Heart left ventricle (tissue), 16 donors: Measurements from ENCODE around the gene NCAPD2. TPM values are rescaled to one million over a fixed set of nuclear protein-coding genes. Genes with fewer than 3 reads are reported as not detected.
"Not testable (repeated sequence)": the region's sequence is repeated elsewhere in the genome, so short reads cannot be mapped to it uniquely, and the experiment has no call there.

Experiments used
- ATAC-seq, 4 donors: fragments of 200-7000 bp; cut with Tn5 transposase; one replicate each; pipeline ENCODE4 v1.9.1; 2020 to 2022; ENCODE audit warnings: moderate library complexity in 4 of 4, mild to moderate bottlenecking in 3 of 4, moderate number of reproducible peaks in 1 of 4
- DNase-seq, 5 donors: peaks; one replicate each; pipeline ENCODE4 v3.0.0-alpha.2; 2020
- H3K27ac ChIP-seq, 12 donors: fragments of 200-600 bp; sonication (generic) in 4 of 12; one replicate each; pipeline versions ENCODE4 v1.5.0 to v1.8.0; 2016 to 2022; ENCODE audit warnings: mild to moderate bottlenecking in 2 of 12
- H3K27me3 ChIP-seq, 9 donors: fragments of 200-600 bp; sonication (generic) in 2 of 9; one replicate each; pipeline versions ENCODE4 v1.5.1 to v1.8.0; 2016 to 2022; ENCODE audit warnings: mild to moderate bottlenecking in 3 of 9
- H3K36me3 ChIP-seq, 9 donors: fragments of 200-600 bp; sonication (generic) in 2 of 9; one replicate each; pipeline versions ENCODE4 v1.5.0 to v1.8.0; 2018 to 2022; ENCODE audit warnings: mild to moderate bottlenecking in 2 of 9
- H3K4me1 ChIP-seq, 12 donors: fragments of 200-600 bp; sonication (generic) in 4 of 12; one replicate each; pipeline versions ENCODE4 v1.5.0 to v1.8.0; 2016 to 2022; ENCODE audit warnings: mild to moderate bottlenecking in 3 of 12
- H3K4me3 ChIP-seq, 12 donors: fragments of 200-600 bp; sonication (generic) in 4 of 12; one replicate each; pipeline versions ENCODE4 v1.5.0 to v1.8.0; 2017 to 2022; ENCODE audit warnings: mild to moderate bottlenecking in 9 of 12, moderate library complexity in 4 of 12
- H3K9me3 ChIP-seq, 12 donors: fragments of 200-600 bp; sonication (generic) in 4 of 12; one replicate each; pipeline versions ENCODE4 v1.5.0 to v1.8.0; 2016 to 2022; ENCODE audit warnings: mild to moderate bottlenecking in 1 of 12
- CTCF ChIP-seq, 12 donors: fragments of 200-600 bp; sonication (generic) in 4 of 12; IDR thresholded peaks; one replicate each; pipeline versions ENCODE4 v1.5.0 to v1.8.0; 2018 to 2022; ENCODE audit warnings: antibody characterized with exemption in 12 of 12, mild to moderate bottlenecking in 5 of 12
- POLR2A ChIP-seq, 2 donors: fragments of 450-650 bp; IDR thresholded peaks; one replicate each; pipeline ENCODE4 v1.6.1; 2017; ENCODE audit warnings: antibody characterized with exemption in 2 of 2, mild to moderate bottlenecking in 2 of 2, moderate library complexity in 2 of 2
- WGBS, 4 donors: extraction: QIAGEN DNeasy Blood & Tissue Kit in 2 of 4; methylation state at CpG; one replicate each; pipeline versions ENCODE4 v1.1.5 to v1.1.7; 2013 to 2018; 5-methylcytosine and 5-hydroxymethylcytosine counted together
- intact Hi-C, 10 donors: fragments of 100-400 bp; cut with DNase I; formaldehyde crosslinking; loops; one replicate each; pipeline versions ENCODE4 v1.11.1 to v1.14.2; 2022
- polyA plus RNA-seq, 2 donors: library from polyadenylated mRNA; stranded (reverse); fragments of 200-250 nt; gene quantifications; one replicate each; pipeline ENCODE4 v1.2.3, GENCODE V29; 2013
- total RNA-seq, 9 donors: library from RNA; depleted of rRNA in 2 of 9; stranded (reverse); fragments of >200 nt in 2 of 9; fragmentation: NEBNext Ultra II Directional in 3 of 9; extraction: Animal tissue kit (Norgen Biotek cat#: 25700) in 3 of 9; gene quantifications; one replicate each; pipeline versions ENCODE4 v1.1.0 to v1.2.4, GENCODE V29; 2016 to 2023
- donor health status: ischemic (EF 13 %, LVEDD 7.1; RV severe dilation, severe dysfunction).
- donor health status: healthy with polysubstance abuse.
- donor health status: DM: no; HTN: yes; CAD: no.
- donor health status: DM: no; HTN: no; CAD: no.
- donor health status: ischemic (EF 25% LVEDD 6.9; RV normal size, moderate dysfunction).
- donor health status: ischemic (EF 25% LVEDD 5.7; RV mildly dilated, moderate dysfunction).
- donor health status: healthy.
- donor health status: DM: yes; HTN: yes; CAD: no.
- donor health status: ischemic (EF 35%, LVEDD 5.7; RV mildly dilated, moderate dysfunction).
- donor health status: nonischemic (EF 11% LVEDD 7.7; RV severe dilation, severe dysfunction).
- donor health status: DM: yes; HTN: yes; CAD: no.
- donor health status: PGD.
- donor health status: ischemic (EF 29% LVEDD 5.4; RV normal size, mild dysfunction).
- donor health status: nonischemic (EF 23%, LVEDD 6.1; RV moderate dilation, normal function).

The NCAPD2 gene
- total and polyA plus RNA-seq, 11 donors, result 3.3 to 22.4 (median 11.3) TPM

GRCh38 chr12:6472491-6472890 is 21.4 kb upstream of the NCAPD2 start:
- no peak for DNase-seq
- H3K4me3 ChIP-seq, result no peak overlapping the region
- no peaks in the 10 kb centered on the region for H3K9me3 ChIP-seq
- no peaks in the 10 kb centered on the region for H3K27me3 ChIP-seq
- peaks cover 0 to 3% (median 0%) of the 10 kb centered on the region in 9 donors for H3K36me3 ChIP-seq
- no peak overlapping the region for H3K27ac ChIP-seq
- intact Hi-C loops, result loop anchor here in 2 of 10 donors (5.0 kb wide), 1 partner anchor 65 kb away; no protein-coding TSS in a partner anchor
- no peak for ATAC-seq
- TF ChIP-seq CTCF (IDR thresholded peaks at IDR 0.05) (no peak), POLR2A (IDR thresholded peaks at IDR 0.05) (no peak)
- H3K4me1 ChIP-seq, result peaks cover 0 to 32% (median 19%) of the 10 kb centered on the region in 12 donors
- WGBS, 4 donors, result 85 to 89% (median 87%) methylated on average over 11 of the region's 11 CpGs

DNA sequence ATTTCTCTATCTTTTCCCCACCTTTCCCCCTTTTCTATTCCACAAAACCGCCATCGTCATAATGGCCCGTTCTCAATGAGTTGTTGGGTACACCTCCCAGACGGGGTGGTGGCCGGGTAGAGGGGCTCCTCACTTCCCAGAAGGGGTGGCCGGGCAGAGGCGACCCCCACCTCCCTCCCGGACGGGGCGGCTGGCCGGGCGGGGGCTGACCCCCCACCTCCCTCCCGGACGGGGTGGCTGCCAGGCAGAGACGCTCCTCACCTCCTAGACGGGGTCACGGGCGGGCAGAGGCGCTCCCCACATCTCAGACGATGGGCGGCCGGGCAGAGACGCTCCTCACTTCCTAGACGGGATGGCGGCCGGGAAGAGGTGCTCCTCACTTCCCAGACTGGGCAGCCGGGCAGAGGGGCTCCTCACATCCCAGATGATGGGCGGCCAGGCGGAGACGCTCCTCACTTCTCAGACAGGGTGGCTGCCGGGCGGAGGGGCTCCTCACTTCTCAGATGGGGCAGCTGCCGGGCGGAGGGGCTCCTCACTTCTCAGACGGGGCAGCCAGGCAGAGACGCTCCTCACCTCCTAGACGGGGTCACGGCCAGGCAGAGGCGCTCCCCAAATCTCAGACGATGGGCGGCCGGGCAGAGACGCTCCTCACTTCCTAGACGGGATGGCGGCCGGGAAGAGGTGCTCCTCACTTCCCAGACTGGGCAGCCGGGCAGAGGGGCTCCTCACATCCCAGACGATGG is 18.5 kb upstream of the NCAPD2 start:
- intact Hi-C loops, H3K36me3 ChIP-seq, H3K4me3 ChIP-seq, H3K27me3 ChIP-seq, H3K9me3 ChIP-seq, H3K4me1 ChIP-seq, ATAC-seq, H3K27ac ChIP-seq, DNase-seq: not testable (repeated sequence)
- WGBS, 4 donors, result 88 to 95% (median 94%) methylated on average over 30 to 46 of the region's 48 CpGs

GRCh38 chr12:6476489-6476888 is 17.4 kb upstream of the NCAPD2 start:
- peak overlapping the region in 1 of 12 donors; percentile 46 for H3K27ac ChIP-seq
- TF ChIP-seq POLR2A (IDR thresholded peaks at IDR 0.05) (no peak), CTCF (IDR thresholded peaks at IDR 0.05) (no peak)

GRCh38 chr12:6477601-6478377 is 16.1 kb upstream of the NCAPD2 start:
- ATAC-seq, result peak in 2 of 4 donors; percentile 22 to 48
- intact Hi-C loops, result not testable (repeated sequence)
- 92 to 96% (median 94%) methylated on average over 15 to 37 of the region's 37 CpGs for WGBS, 4 donors

More at GRCh38 chr12:6476489-6476888, 17.4 kb upstream of the NCAPD2 start:
- intact Hi-C loops, result no loop called here
- peaks cover 0 to 5% (median 0%) of the 10 kb centered on the region in 12 donors for H3K4me1 ChIP-seq
- no peaks in the 10 kb centered on the region for H3K9me3 ChIP-seq
- H3K36me3 ChIP-seq, result no peaks in the 10 kb centered on the region
- H3K4me3 ChIP-seq, result no peak overlapping the region
- no peaks in the 10 kb centered on the region for H3K27me3 ChIP-seq
- 66 to 75% (median 71%) methylated on average over 3 of the region's 3 CpGs for WGBS, 4 donors
- no peak for ATAC-seq
- no peak for DNase-seq

DNA sequence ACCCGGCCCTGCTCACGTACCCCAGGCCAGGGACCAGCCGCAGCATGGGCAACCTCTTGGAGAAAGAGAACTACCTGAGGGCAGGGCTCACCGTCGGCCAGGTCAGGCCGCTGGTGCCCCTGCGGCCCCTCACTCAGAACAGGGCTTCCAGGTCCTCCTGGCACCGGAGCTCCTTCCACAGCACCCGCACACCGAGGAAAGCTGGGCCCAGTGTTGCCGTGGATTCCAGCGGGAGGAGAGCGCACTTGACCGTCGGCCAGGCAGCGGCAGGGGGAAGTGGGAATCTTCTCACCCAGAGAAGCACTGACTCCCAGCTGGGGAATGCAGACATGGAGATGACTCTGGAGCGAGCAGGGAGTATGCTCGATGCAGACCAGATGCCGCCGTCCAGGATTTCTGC is 15.5 kb upstream of the NCAPD2 start:
- DNase-seq (no peak), ATAC-seq (no peak)
- Histone ChIP-seq H3K27me3 (no peaks in the 10 kb centered on the region), H3K36me3 (no peaks in the 10 kb centered on the region), H3K4me3 (no peak overlapping the region), H3K9me3 (no peaks in the 10 kb centered on the region), H3K4me1 (peaks cover 0 to 5% (median 0%) of the 10 kb centered on the region in 12 donors), H3K27ac (no peak overlapping the region)
- intact Hi-C loops, result no loop called here
- no peak for TF ChIP-seq POLR2A (IDR thresholded peaks at IDR 0.05)
- TF ChIP-seq CTCF (IDR thresholded peaks at IDR 0.05), result no peak
- WGBS, 4 donors, result 87 to 96% (median 88%) methylated on average over 5 to 20 of the region's 20 CpGs

More at GRCh38 chr12:6477601-6478377, 16.1 kb upstream of the NCAPD2 start:
- DNase-seq, H3K9me3 ChIP-seq, H3K4me3 ChIP-seq, H3K4me1 ChIP-seq, H3K27ac ChIP-seq, H3K27me3 ChIP-seq, H3K36me3 ChIP-seq: not testable (repeated sequence)
